Astrocyte (in vitro differentiated cells and primary cell): Measurements from ENCODE around the gene ZNF334.

ENCODE experiments used
- EZH2 ChIP-seq: IDR thresholded peaks from 2 replicates; pipeline ENCODE4 v1.6.1; 2012; ENCODE audit warnings: mild to moderate bottlenecking, low read length, inconsistent platforms; ENCODE audit not compliant: insufficient read depth
- TF ChIP-seq, protein P1 (sequence below): IDR thresholded peaks from 2 replicates; pipeline ENCODE4 v1.5.1; 2011; ENCODE audit warnings: low read depth, mild to moderate bottlenecking, inconsistent platforms, low read length, moderate library complexity; ENCODE audit not compliant: insufficient read depth

DNA sequence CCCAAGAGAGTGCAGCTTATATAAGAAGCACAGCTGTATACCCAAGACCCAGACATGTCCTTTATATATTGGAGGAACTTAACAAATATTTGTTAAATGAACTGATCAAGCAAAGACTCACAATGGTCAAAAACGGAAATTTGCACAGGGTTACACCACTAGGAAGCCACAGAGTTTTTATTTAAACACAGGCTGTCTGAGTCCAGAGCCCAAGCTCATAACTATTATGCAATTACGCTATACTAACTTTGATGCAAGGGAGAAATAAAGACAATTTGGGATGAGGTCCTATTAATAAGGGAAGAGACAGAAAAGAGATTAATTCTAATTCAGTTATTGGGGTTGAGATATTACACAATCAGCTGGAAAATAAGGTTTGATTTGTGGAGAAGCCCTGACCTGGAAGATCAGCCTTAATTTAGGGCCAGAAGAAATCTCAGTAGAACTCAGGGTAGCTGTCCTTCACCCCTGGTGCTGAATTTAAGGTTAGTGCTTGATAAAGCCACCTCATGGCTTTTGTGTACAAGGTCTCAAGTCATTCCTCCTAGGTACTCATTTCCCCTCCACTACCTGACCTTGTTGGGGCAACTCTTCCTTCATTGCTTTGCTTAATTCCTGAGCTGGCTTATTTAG, 10.5 kb upstream of the ZNF334 start:
- TF ChIP-seq, protein P1, sequence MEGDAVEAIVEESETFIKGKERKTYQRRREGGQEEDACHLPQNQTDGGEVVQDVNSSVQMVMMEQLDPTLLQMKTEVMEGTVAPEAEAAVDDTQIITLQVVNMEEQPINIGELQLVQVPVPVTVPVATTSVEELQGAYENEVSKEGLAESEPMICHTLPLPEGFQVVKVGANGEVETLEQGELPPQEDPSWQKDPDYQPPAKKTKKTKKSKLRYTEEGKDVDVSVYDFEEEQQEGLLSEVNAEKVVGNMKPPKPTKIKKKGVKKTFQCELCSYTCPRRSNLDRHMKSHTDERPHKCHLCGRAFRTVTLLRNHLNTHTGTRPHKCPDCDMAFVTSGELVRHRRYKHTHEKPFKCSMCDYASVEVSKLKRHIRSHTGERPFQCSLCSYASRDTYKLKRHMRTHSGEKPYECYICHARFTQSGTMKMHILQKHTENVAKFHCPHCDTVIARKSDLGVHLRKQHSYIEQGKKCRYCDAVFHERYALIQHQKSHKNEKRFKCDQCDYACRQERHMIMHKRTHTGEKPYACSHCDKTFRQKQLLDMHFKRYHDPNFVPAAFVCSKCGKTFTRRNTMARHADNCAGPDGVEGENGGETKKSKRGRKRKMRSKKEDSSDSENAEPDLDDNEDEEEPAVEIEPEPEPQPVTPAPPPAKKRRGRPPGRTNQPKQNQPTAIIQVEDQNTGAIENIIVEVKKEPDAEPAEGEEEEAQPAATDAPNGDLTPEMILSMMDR, result no peak
- TF ChIP-seq EZH2, result no peak
